Testis (tissue), 3 donors: Measurements from ENCODE around the gene ZMYM2. TPM values are rescaled to one million over a fixed set of nuclear protein-coding genes. Genes with fewer than 3 reads are reported as not detected.

Source experiments
- DNase-seq: peaks from one replicate; pipeline ENCODE4 v3.0.0-alpha.2; 2019
- H3K27ac ChIP-seq, 2 donors: fragments of 200-600 bp; sonication (generic); one replicate each; pipeline ENCODE4 v1.5.1; 2019
- H3K27me3 ChIP-seq: fragments of 200-600 bp; sonication (generic); one replicate; pipeline ENCODE4 v1.5.1; 2019
- H3K36me3 ChIP-seq: fragments of 200-600 bp; sonication (generic); one replicate; pipeline ENCODE4 v1.5.1; 2017; ENCODE audit warnings: low read depth; ENCODE audit errors: missing control alignments
- H3K4me1 ChIP-seq: fragments of 200-600 bp; sonication (generic); one replicate; pipeline ENCODE4 v1.5.1; 2019
- H3K4me3 ChIP-seq, 2 donors: fragments of 200-600 bp; sonication (generic); one replicate each; pipeline ENCODE4 v1.5.1; 2017 to 2019
- H3K9me3 ChIP-seq: fragments of 200-600 bp; sonication (generic); one replicate; pipeline ENCODE4 v1.5.1; 2017
- CTCF ChIP-seq, 3 experiments: fragments of 450-650 bp in 2 of 3; fragments of 200-600 bp in 1 of 3; sonication (generic) in 1 of 3; IDR thresholded peaks; one replicate each; pipeline ENCODE4 v1.5.1; 2016 to 2019; ENCODE audit warnings: antibody characterized with exemption in 3 of 3, mild to moderate bottlenecking in 2 of 3, moderate library complexity in 1 of 3
- POLR2A ChIP-seq: fragments of 450-650 bp; IDR thresholded peaks from one replicate; pipeline ENCODE4 v1.6.1; 2017; ENCODE audit warnings: antibody characterized with exemption, mild to moderate bottlenecking, moderate library complexity
- WGBS, 2 donors: methylation state at CpG; one replicate each; pipeline ENCODE4 v1.1.5; 2018; 5-methylcytosine and 5-hydroxymethylcytosine counted together
- intact Hi-C: fragments of 100-400 bp; cut with DNase I; formaldehyde crosslinking; loops from one replicate; pipeline ENCODE4 v1.15.1; 2023; ENCODE audit warnings: low total_unique reads
- polyA plus RNA-seq: library from polyadenylated mRNA; stranded (reverse); fragments of 350-450 nt; fragmentation: Illumina TruSeq; extraction: RNeasy Lipid Tissue Mini Kit (QIAGEN cat#74804); gene quantifications from one replicate; pipeline ENCODE4 v1.2.3, GENCODE V29; 2014; ENCODE audit warnings: low read depth, low replicate concordance; ENCODE audit not compliant: insufficient read depth
- total RNA-seq, 2 donors: library from RNA; depleted of rRNA; stranded (reverse); fragments of >200 nt; gene quantifications; one replicate each; pipeline ENCODE4 v1.2.3, GENCODE V29; 2016

Gene ZMYM2
- total and polyA plus RNA-seq, 3 donors from 2014 or later: 110 to 177 (median 162) TPM

- Histone ChIP-seq H3K4me3 (no peak overlapping the region), H3K27ac (no peak overlapping the region), H3K9me3 (no peaks in the 10 kb centered on the region), H3K27me3 (no peaks in the 10 kb centered on the region), H3K36me3 (no peaks in the 10 kb centered on the region), H3K4me1 (no peaks in the 10 kb centered on the region)
- DNase-seq: no peak
- 93 to 96% methylated on average over 2 of the region's 2 CpGs for WGBS, 2 donors
- intact Hi-C loops: no loop called here
- TF ChIP-seq CTCF (IDR thresholded peaks at IDR 0.05) (no peak), POLR2A (no peak)
Measured at GRCh38 chr13:20073775-20074174, 115.2 kb downstream of the ZMYM2 start.

GRCh38 chr13:20074966-20075365 is 116.4 kb downstream of the ZMYM2 start:
- Histone ChIP-seq H3K27ac (no peak overlapping the region), H3K9me3 (no peaks in the 10 kb centered on the region), H3K4me3 (no peak overlapping the region), H3K4me1 (no peaks in the 10 kb centered on the region), H3K27me3 (no peaks in the 10 kb centered on the region), H3K36me3 (no peaks in the 10 kb centered on the region)
- TF ChIP-seq POLR2A: no peak
- no peak for TF ChIP-seq CTCF (IDR thresholded peaks at IDR 0.05)
- WGBS, 2 donors: 31% methylated on average over 1 of the region's 1 CpG
- DNase-seq: no peak
- intact Hi-C loops: no loop called here

GRCh38 chr13:20077086-20077485 is 118.6 kb downstream of the ZMYM2 start:
- 87 to 92% methylated on average over 2 of the region's 2 CpGs for WGBS, 2 donors
- H3K4me3 ChIP-seq: no peak overlapping the region
- no peaks in the 10 kb centered on the region for H3K9me3 ChIP-seq
- no peak for TF ChIP-seq POLR2A
- TF ChIP-seq CTCF (IDR thresholded peaks at IDR 0.05): no peak
- H3K27me3 ChIP-seq: no peaks in the 10 kb centered on the region
- no peak overlapping the region for H3K27ac ChIP-seq
- H3K36me3 ChIP-seq: no peaks in the 10 kb centered on the region
- intact Hi-C loops: no loop called here
- no peaks in the 10 kb centered on the region for H3K4me1 ChIP-seq
- DNase-seq: no peak

GRCh38 chr13:20080377-20081164 is 122.0 kb downstream of the ZMYM2 start:
- no peaks in the 10 kb centered on the region for H3K9me3 ChIP-seq

More at GRCh38 chr13:20080377-20081164, 122.0 kb downstream of the ZMYM2 start:
- 94 to 98% methylated on average over 6 to 7 of the region's 7 CpGs for WGBS, 2 donors
- no peak overlapping the region for H3K27ac ChIP-seq
- no peaks in the 10 kb centered on the region for H3K36me3 ChIP-seq
- intact Hi-C loops: no loop called here
- H3K4me3 ChIP-seq: no peak overlapping the region
- no peaks in the 10 kb centered on the region for H3K4me1 ChIP-seq
- H3K27me3 ChIP-seq: no peaks in the 10 kb centered on the region
- TF ChIP-seq POLR2A (no peak), CTCF (IDR thresholded peaks at IDR 0.05) (no peak)
- no peak for DNase-seq
